Mesendoderm (in vitro differentiated cells): ENCODE measurements around the gene HIP1R.

ENCODE experiments used
- DNase-seq: peaks from one replicate; pipeline ENCODE4 v3.0.0; 2013
- H2AK5ac ChIP-seq: 2 replicates; pipeline ENCODE4 v1.6.1; 2013; ENCODE audit warnings: low read length, inconsistent platforms
- H2BK120ac ChIP-seq: 2 replicates; pipeline ENCODE4 v1.6.1; 2013; ENCODE audit warnings: low read depth, mild to moderate bottlenecking, low read length, moderate library complexity, mixed read lengths
- H2BK15ac ChIP-seq: replicated peaks from 2 replicates; pipeline ENCODE4 v1.6.1; 2013; ENCODE audit warnings: low read depth, mild to moderate bottlenecking, moderate library complexity
- H2BK5ac ChIP-seq: 2 replicates; pipeline ENCODE4 v1.6.1; 2013; ENCODE audit warnings: low read length, inconsistent platforms
- H3K18ac ChIP-seq: 2 replicates; pipeline ENCODE4 v1.6.1; 2013; ENCODE audit warnings: mild to moderate bottlenecking, low read length, mixed read lengths
- H3K23ac ChIP-seq: one replicate; pipeline ENCODE4 v1.6.1; 2013; ENCODE audit warnings: low read length
- H3K27ac ChIP-seq: 2 replicates; pipeline ENCODE4 v1.5.1; 2013; ENCODE audit warnings: low read depth, mild to moderate bottlenecking, inconsistent platforms, low read length, moderate library complexity
- H3K27me3 ChIP-seq: 2 replicates; pipeline ENCODE4 v1.6.1; 2013; ENCODE audit warnings: low read length, control low read depth, mild to moderate bottlenecking, inconsistent platforms; ENCODE audit not compliant: insufficient read depth, poor library complexity
- H3K36me3 ChIP-seq: 2 replicates; pipeline ENCODE4 v1.6.1; 2013; ENCODE audit warnings: low read length, inconsistent platforms; ENCODE audit not compliant: control insufficient read depth, insufficient read depth
- H3K4ac ChIP-seq: one replicate; pipeline ENCODE4 v1.6.1; 2013; ENCODE audit warnings: low read depth, mild to moderate bottlenecking, low read length, moderate library complexity
- H3K4me1 ChIP-seq: 2 replicates; pipeline ENCODE4 v1.6.1; 2013; ENCODE audit warnings: low read depth, low read length, inconsistent platforms; ENCODE audit not compliant: control insufficient read depth
- H3K4me2 ChIP-seq: 2 replicates; pipeline ENCODE4 v1.6.1; 2013; ENCODE audit warnings: low read length
- H3K4me3 ChIP-seq: 2 replicates; pipeline ENCODE4 v1.5.1; 2013; ENCODE audit warnings: mild to moderate bottlenecking, low read length
- H3K56ac ChIP-seq: one replicate; pipeline ENCODE4 v1.6.1; 2013; ENCODE audit warnings: low read length
- H3K79me1 ChIP-seq: 2 replicates; pipeline ENCODE4 v1.6.1; 2013; ENCODE audit warnings: low read length, inconsistent platforms
- H3K79me2 ChIP-seq: 2 replicates; pipeline ENCODE4 v1.6.1; 2013; ENCODE audit warnings: mild to moderate bottlenecking, low read length; ENCODE audit not compliant: control insufficient read depth, insufficient read depth
- H3K9ac ChIP-seq: 2 replicates; pipeline ENCODE4 v1.6.1; 2013; ENCODE audit warnings: low read length, inconsistent platforms
- H4K5ac ChIP-seq: one replicate; pipeline ENCODE4 v1.6.1; 2013; ENCODE audit warnings: low read length
- H4K8ac ChIP-seq: one replicate; pipeline ENCODE4 v1.6.1; 2013; ENCODE audit warnings: low read depth, mild to moderate bottlenecking, control low read depth, low read length, moderate library complexity
- WGBS: extraction: QIAGEN DNeasy Blood & Tissue Kit; methylation state at CpG from one replicate; pipeline ENCODE4 v1.1.7; 2013; ENCODE audit warnings: low lambda C conversion rate, missing lambda C conversion rate; ENCODE audit not compliant: insufficient coverage; ENCODE audit errors: extremely low coverage; 5-methylcytosine and 5-hydroxymethylcytosine counted together

Gene HIP1R

DNA sequence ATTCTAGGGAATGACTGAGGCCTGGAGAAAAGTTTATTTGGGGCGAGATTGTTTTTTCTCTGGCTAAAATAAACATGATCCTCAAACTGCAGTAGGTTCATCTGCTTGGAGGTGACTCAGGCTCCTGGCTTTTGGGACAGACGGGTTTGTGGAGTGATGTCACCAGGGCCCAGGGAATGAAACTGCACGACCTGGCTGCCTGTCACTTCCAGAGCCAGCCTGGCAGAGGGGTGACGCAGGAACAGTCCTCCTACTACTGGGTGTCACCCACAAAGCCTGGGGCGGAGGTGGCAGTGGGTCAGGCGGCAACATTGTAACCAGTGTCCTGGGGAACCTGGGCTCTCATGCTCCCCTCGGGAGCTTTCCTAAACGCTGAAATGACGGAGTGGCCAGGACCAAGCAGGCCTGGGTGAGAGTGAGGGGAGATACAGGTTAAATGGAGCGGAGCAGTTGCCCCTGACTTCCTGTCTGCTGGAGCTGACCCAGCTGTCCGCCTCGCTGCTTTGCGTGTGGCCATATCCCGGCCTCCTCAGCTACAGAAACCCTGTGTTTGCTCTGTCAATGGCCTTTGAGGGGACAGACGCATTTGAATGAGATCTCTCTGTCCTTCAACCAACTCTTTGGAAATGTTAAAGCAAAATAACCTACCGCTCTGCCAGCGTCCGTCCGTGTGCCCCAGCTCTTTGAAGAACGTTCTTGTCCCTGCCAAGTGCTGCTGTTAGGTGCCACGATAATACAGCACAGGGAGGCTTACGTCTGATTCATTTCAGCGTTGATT lies 6.5 kb downstream of the HIP1R start:
- Histone ChIP-seq H3K4me1 (peaks cover 2% of the 10 kb centered on the region), H3K4me3 (no peak overlapping the region), H3K9ac (no peak overlapping the region), H2BK120ac (no peak overlapping the region), H3K27ac (no peak overlapping the region), H4K8ac (no peak overlapping the region), H4K5ac (no peak overlapping the region), H3K36me3 (no peaks in the 10 kb centered on the region), H3K4me2 (no peak overlapping the region), H3K4ac (no peak overlapping the region), H3K18ac (no peak overlapping the region), H2BK5ac (no peak overlapping the region), H3K23ac (no peak overlapping the region), H2BK15ac (no peak overlapping the region), H3K79me2 (no peaks in the 10 kb centered on the region), H2AK5ac (no peak overlapping the region), H3K27me3 (no peaks in the 10 kb centered on the region), H3K79me1 (no peaks in the 10 kb centered on the region), H3K56ac (no peak overlapping the region)
- WGBS = no CpG with 5 or more reads among the region's 23 CpGs
- DNase-seq = peak; percentile 62

GRCh38 chr12:122842505-122843405 lies 7.5 kb downstream of the HIP1R start:
- Histone ChIP-seq H3K27me3 (no peaks in the 10 kb centered on the region), H3K4me2 (no peak overlapping the region), H2BK120ac (no peak overlapping the region), H3K79me2 (no peaks in the 10 kb centered on the region), H3K23ac (no peak overlapping the region), H3K4me3 (no peak overlapping the region), H3K36me3 (no peaks in the 10 kb centered on the region), H3K79me1 (no peaks in the 10 kb centered on the region), H3K4ac (no peak overlapping the region), H3K9ac (no peak overlapping the region), H3K27ac (no peak overlapping the region), H3K56ac (no peak overlapping the region), H3K18ac (no peak overlapping the region), H4K8ac (no peak overlapping the region), H3K4me1 (peaks cover 2% of the 10 kb centered on the region), H2AK5ac (no peak overlapping the region), H4K5ac (no peak overlapping the region), H2BK15ac (no peak overlapping the region), H2BK5ac (no peak overlapping the region)
- no CpG with 5 or more reads among the region's 22 CpGs for WGBS
- DNase-seq = no peak

GRCh38 chr12:122843455-122843854 lies 8.2 kb downstream of the HIP1R start:
- Histone ChIP-seq H3K79me1 (no peaks in the 10 kb centered on the region), H3K36me3 (no peaks in the 10 kb centered on the region), H2BK120ac (no peak overlapping the region), H3K4me1 (no peaks in the 10 kb centered on the region), H3K4me3 (no peak overlapping the region), H3K56ac (no peak overlapping the region), H3K79me2 (no peaks in the 10 kb centered on the region), H3K27ac (no peak overlapping the region), H2AK5ac (no peak overlapping the region), H3K4me2 (no peak overlapping the region), H4K5ac (no peak overlapping the region), H4K8ac (no peak overlapping the region), H3K9ac (no peak overlapping the region), H2BK5ac (no peak overlapping the region), H3K18ac (no peak overlapping the region), H2BK15ac (no peak overlapping the region), H3K4ac (no peak overlapping the region), H3K23ac (no peak overlapping the region), H3K27me3 (no peaks in the 10 kb centered on the region)
- WGBS = no CpG with 5 or more reads among the region's 8 CpGs
- no peak for DNase-seq

DNA sequence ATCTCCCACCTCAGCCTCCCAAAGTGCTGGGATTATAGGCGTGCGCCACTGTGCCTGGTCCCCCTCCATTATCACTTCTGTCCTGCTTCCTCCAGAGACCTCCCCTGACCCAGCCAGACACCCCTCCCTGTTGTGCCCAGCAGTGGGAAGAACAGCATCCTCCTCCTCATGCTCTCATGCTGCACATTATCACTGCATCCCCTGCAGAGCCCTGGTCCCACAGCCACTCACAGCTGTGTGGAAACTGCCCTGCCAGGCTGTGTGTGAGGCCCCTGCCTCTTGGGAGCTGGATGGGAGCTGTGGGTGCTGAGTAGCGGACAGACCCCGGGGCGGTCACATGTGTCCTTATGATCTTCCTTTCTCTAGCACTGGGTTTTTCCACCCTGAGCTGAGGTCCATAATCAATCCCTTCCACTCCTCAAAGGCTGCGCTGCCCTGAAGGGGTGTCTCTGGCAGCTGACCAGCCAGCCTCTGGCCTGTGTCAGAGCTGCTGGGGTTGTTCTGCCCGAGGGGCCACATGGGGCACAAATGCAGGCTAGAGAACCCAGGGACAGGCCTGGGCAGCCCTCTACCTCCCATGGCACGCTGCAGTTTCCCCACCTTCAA lies 9.2 kb downstream of the HIP1R start:
- no peak overlapping the region for H2BK15ac ChIP-seq
- H4K5ac ChIP-seq = no peak overlapping the region
- no peaks in the 10 kb centered on the region for H3K36me3 ChIP-seq
- no peaks in the 10 kb centered on the region for H3K79me1 ChIP-seq
- no peaks in the 10 kb centered on the region for H3K79me2 ChIP-seq
- H3K23ac ChIP-seq = no peak overlapping the region
- H3K27ac ChIP-seq = no peak overlapping the region
- H3K27me3 ChIP-seq = no peaks in the 10 kb centered on the region
- DNase-seq = no peak
- no peak overlapping the region for H3K4me3 ChIP-seq
- no peak overlapping the region for H4K8ac ChIP-seq
- H3K4ac ChIP-seq = no peak overlapping the region
- H2BK120ac ChIP-seq = no peak overlapping the region
- H3K4me2 ChIP-seq = no peak overlapping the region
- H3K4me1 ChIP-seq = no peaks in the 10 kb centered on the region
- H3K18ac ChIP-seq = no peak overlapping the region
- no peak overlapping the region for H3K9ac ChIP-seq
- H3K56ac ChIP-seq = no peak overlapping the region
- H2BK5ac ChIP-seq = no peak overlapping the region
- WGBS = no CpG with 5 or more reads among the region's 8 CpGs
- H2AK5ac ChIP-seq = no peak overlapping the region

DNA sequence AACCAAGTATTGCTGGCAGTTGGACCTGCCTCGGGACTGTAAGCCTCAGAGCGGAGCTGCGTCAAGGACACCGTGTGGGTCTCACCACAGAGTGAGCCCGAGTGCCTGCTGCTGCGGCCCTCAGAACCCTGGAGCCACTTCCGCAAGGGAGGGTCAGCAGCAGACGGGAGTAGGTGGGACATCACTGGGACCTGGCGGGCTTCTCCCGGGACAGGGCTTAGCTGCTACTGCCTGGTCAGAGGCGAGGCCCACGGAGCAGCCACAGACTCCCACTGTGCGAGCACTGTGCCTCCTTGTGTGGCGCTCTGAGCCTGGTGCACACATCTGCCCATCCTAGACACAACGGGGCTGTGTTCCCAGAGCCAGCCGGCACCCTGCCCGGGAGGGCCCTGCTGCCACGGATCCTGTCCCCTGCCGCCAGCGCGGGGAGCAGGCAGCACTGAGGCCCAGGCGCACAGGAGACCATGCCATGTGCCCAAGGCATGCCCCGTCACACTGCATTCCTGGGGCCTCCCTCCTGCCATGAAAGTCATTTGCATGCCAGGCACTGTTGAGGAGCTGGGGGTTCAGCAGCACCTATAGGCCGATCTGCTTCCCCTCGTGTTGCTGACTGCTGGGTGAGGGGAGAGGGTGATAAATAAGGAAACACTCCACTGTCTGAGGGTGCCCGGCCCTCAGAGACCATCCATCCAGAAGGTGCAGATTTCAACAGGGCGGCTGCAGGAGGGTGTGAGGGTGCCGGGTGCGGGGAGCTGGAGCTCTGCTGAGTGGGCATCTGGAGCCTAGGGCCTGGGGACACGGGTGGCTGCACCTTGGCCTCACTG lies 10.0 kb downstream of the HIP1R start:
- H2BK5ac ChIP-seq = no peak overlapping the region
- no peak overlapping the region for H3K23ac ChIP-seq
- no peaks in the 10 kb centered on the region for H3K79me2 ChIP-seq
- H3K27ac ChIP-seq = no peak overlapping the region
- H3K4ac ChIP-seq = no peak overlapping the region
- H2BK15ac ChIP-seq = no peak overlapping the region
- H3K4me3 ChIP-seq = no peak overlapping the region
- H2BK120ac ChIP-seq = no peak overlapping the region
- no peak overlapping the region for H3K18ac ChIP-seq
- WGBS = no CpG with 5 or more reads among the region's 30 CpGs
- H3K9ac ChIP-seq = no peak overlapping the region
- H3K36me3 ChIP-seq = no peaks in the 10 kb centered on the region
- no peaks in the 10 kb centered on the region for H3K4me1 ChIP-seq
- no peaks in the 10 kb centered on the region for H3K79me1 ChIP-seq
- no peak overlapping the region for H2AK5ac ChIP-seq
- no peak overlapping the region for H4K8ac ChIP-seq
- H4K5ac ChIP-seq = no peak overlapping the region
- H3K56ac ChIP-seq = no peak overlapping the region
- no peak for DNase-seq
- no peak overlapping the region for H3K4me2 ChIP-seq
- H3K27me3 ChIP-seq = no peaks in the 10 kb centered on the region
